Measurements from ENCODE around the gene PSMC3.
A peak's percentile ranks its signal among the peaks of the same experiment; 100 is the strongest.

PSMC3 gene

DNA sequence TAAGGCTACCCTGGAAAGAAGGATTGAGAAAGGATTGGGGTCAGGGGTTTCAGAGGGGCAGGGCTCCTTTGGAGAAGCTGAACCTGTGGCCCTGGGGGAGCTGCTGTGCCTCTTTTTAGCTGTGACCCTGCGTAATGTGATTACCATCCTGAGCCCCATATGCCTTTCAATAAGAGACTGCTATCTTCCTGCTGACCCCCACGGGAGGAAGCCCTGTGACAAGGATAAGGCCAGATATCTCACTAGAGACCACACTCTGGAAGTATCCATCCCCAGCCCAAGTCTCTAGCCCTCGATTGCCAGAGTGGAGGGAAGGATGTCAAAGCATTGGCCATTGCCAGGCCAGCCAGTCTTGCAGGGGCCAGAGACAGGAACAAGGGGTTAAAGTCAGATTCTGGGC lies 22.7 kb downstream of the PSMC3 start:
- no peak overlapping the region for H3K4me3 ChIP-seq (ENCODE audit: low read depth, low read length)
- TF ChIP-seq, protein P1, sequence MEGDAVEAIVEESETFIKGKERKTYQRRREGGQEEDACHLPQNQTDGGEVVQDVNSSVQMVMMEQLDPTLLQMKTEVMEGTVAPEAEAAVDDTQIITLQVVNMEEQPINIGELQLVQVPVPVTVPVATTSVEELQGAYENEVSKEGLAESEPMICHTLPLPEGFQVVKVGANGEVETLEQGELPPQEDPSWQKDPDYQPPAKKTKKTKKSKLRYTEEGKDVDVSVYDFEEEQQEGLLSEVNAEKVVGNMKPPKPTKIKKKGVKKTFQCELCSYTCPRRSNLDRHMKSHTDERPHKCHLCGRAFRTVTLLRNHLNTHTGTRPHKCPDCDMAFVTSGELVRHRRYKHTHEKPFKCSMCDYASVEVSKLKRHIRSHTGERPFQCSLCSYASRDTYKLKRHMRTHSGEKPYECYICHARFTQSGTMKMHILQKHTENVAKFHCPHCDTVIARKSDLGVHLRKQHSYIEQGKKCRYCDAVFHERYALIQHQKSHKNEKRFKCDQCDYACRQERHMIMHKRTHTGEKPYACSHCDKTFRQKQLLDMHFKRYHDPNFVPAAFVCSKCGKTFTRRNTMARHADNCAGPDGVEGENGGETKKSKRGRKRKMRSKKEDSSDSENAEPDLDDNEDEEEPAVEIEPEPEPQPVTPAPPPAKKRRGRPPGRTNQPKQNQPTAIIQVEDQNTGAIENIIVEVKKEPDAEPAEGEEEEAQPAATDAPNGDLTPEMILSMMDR (IDR thresholded peaks at IDR 0.05; ENCODE audit: low read depth, low read length, missing control alignments), result no peak

DNA sequence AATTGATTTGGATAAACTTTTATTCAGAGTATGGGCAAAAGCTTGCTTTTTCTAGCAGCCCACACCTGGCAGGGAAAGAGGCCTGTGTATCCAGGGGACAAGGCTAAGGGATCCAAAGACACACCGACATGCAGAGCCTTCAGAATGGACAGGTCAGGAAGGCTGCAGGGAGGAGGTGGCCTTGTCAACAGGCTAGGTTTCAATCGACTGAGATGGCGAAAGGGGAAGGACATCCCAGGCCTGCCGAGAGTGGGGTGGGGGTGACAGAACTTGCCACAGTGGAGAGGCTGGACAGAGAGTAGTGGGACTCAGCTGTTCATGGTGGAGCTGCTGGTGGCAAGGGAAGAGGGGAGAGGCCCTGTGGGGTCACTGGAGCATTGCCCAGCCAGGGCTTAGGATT lies 23.1 kb downstream of the PSMC3 start:
- in situ Hi-C loops (cut with HindIII; ENCODE audit: low sequenced_read_pairs), result no loop called here
- no peak overlapping the region for H3K4me3 ChIP-seq (ENCODE audit: low read depth, low read length)
- DNase-seq (ENCODE audit: low read depth), result no peak
- TF ChIP-seq, protein P1 (IDR thresholded peaks at IDR 0.05; ENCODE audit: low read depth, low read length, missing control alignments), result no peak

More for the DNA sequence above, 22.7 kb downstream of the PSMC3 start:
- in situ Hi-C loops (cut with HindIII; ENCODE audit: low sequenced_read_pairs), result no loop called here
- DNase-seq (ENCODE audit: low read depth), result no peak

DNA sequence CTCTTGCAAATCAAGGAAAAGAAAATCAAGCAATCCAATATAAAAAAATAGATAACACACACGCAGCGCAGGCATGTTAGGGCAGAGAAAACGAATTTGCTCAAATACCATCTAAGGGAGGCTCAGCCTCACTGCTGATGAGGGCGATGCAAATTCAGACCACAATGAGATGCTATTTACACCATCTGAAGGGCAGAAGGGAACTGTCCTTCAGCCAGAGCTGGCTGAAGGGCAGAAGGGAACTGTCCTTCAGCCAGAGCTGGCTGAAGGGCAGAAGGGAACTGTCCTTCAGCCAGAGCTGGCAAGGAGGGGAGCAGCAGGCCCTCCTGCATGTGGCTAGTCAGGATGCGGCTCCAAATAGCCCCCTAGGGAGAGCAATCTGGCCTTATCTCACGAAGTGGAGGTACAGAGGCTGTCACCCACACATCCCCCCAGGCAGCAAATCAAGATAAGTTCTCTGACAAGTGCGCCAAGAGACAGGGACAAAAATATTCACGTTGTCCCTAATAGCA lies 25.4 kb downstream of the PSMC3 start:
- TF ChIP-seq, protein P1 (IDR thresholded peaks at IDR 0.05; ENCODE audit: low read depth, low read length, missing control alignments), result no peak
- in situ Hi-C loops (cut with HindIII; ENCODE audit: low sequenced_read_pairs), result no loop called here
- no peak overlapping the region for H3K4me3 ChIP-seq (ENCODE audit: low read depth, low read length)
- no peak for DNase-seq (ENCODE audit: low read depth)

DNA sequence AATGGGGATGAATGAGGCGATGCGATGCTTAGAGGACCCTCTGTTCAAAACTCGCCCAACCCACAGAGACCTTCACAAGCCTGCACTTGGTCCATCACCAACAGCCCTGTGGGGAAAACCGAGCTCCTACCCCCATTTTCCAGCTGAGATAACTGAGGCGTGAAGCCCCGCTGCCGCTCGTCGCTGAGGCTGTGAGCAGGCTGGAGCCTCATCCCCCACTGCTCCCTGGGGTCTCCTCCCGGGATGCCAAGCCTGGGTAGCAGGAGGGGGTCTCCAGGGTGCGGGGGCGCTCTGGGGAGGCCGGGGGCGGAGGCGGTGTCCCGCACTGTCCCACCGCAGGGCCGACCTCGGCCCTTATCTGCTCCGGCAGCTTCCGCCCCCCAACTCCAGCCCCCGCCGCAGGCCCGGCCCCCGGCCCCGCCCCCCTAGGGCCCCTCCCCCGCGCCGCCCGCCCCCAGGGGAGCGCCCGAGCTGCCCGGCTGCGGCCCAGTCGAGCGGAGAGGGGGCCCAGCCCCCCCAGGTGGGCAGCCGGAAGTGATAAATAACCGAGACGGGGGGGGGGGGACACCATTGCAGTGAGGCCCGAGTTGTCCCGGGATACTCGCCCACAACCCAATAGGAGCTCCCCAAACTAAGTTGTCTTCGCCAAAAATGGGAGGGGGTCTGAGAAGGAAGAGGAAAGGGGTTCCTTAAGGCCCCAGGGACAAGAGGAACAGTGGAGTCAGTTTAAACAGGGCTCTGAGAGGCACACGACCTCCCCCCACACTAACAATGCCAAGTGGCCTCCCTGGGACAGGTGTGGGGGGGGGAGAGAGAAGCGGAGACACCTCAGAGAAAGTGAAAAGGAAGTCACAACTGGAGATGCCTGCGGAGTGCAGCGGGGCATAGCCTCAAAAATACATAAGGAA lies 26.1 kb downstream of the PSMC3 start:
- in situ Hi-C loops (cut with HindIII; ENCODE audit: low sequenced_read_pairs), result no loop called here
- peak overlapping the region; percentile 49 for H3K4me3 ChIP-seq (ENCODE audit: low read depth, low read length)
- TF ChIP-seq, protein P1 (IDR thresholded peaks at IDR 0.05; ENCODE audit: low read depth, low read length, missing control alignments), result no peak
- no peak for DNase-seq (ENCODE audit: low read depth)

DNA sequence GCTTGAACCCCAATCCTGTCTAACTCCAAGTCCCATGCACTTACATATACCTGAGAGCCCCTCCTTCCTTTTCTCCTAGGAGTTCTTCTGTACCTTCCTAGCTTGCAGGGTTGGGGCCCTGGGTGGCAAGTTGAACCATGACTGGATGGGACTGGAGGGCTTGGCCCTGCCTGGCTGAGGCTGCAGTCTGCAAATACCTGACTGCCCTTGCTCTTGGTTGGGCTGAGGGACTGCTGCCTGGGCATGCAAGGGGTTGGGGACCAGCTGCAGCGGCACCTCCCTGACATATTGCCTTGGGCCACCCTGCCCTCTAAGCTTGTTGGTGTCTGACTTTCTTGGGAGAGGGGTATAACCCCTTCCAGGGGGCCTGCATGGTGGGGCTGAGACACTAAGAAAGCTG lies 27.7 kb downstream of the PSMC3 start:
- no peak for DNase-seq (ENCODE audit: low read depth)
- in situ Hi-C loops (cut with HindIII; ENCODE audit: low sequenced_read_pairs), result no loop called here
- no peak overlapping the region for H3K4me3 ChIP-seq (ENCODE audit: low read depth, low read length)
- TF ChIP-seq, protein P1 (IDR thresholded peaks at IDR 0.05; ENCODE audit: low read depth, low read length, missing control alignments), result no peak

DNA sequence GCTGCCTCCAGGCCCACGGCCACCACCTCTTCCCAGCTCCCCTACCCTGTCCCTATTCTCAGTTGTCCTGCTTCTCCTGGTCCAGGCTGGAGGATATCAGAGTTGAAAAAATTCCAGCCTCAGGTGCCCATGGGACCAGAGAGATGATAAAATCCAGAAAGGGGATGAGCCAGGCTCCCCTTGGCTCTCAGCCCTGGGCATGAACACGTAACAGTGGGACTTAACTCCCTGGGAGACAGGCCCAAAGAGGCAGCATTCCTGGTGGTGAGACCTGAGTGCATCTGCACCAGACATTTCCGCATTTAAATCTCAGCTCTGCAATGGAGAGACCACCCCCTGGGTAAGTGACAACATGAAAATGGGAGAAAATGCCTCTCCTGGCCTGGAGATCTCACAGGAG lies 28.2 kb downstream of the PSMC3 start:
- DNase-seq (ENCODE audit: low read depth), result no peak
- TF ChIP-seq, protein P1 (IDR thresholded peaks at IDR 0.05; ENCODE audit: low read depth, low read length, missing control alignments), result no peak
- in situ Hi-C loops (cut with HindIII; ENCODE audit: low sequenced_read_pairs), result no loop called here
- no peak overlapping the region for H3K4me3 ChIP-seq (ENCODE audit: low read depth, low read length)

Measured in astrocyte of the cerebellum (primary cell).